ENCODE data around the gene PDK3.

GRCh38 chrX:24550166-24550565 is 85.1 kb downstream of the PDK3 start:
- TF ChIP-seq CTCF (IDR thresholded peaks at IDR 0.05) (no peak), POLR2A (IDR thresholded peaks at IDR 0.05) (no peak)
